GM21423 (cell line): ENCODE results near the gene NAA38.
"Not testable (repeated sequence)": the region's sequence is repeated elsewhere in the genome, so short reads cannot be mapped to it uniquely, and the experiment has no call there.

Experiments used
- ATAC-seq: cut with Tn5 transposase; IDR thresholded peaks from one replicate; pipeline ENCODE4 v1.9.1; 2021; ENCODE audit warnings: mild to moderate bottlenecking, moderate library complexity; ENCODE audit not compliant: unreplicated experiment

Gene NAA38

DNA sequence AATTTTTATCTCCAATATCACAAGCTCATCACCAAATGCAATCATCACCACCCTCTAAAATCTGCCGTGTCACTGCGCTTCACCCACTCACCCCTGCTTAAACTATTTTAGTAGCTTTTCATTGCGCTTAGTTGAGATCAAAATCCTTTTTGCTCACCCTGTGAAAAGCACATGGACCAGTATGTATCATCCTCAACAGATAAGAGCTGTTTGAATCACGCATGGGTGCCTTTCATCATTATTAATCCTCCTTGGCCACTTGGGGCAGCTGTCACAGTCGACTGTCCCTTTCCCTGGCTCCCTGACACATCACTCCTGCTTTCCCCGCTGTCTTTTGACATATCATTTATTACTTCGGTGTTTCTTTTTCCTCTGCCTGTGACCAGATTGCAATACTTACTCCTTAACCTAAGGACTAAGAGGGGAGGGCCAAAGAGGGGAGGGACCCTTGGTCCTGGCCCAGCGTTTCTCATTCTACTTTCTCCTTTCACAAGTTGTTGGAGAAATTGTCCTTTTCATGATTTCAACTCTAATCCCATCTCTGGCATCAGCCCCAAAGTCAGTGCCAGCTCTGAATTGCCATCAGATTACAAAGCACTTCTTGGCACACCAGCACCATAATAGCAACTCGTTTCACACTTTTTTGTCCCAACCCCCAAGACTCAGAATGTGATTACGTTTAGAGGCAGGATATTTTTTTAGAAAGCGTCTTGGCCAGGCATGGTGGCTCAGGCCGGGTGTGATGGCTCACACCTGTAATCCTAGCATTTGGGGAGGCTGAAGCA is 32.0 kb downstream of the NAA38 start:
- ATAC-seq: no peak

DNA sequence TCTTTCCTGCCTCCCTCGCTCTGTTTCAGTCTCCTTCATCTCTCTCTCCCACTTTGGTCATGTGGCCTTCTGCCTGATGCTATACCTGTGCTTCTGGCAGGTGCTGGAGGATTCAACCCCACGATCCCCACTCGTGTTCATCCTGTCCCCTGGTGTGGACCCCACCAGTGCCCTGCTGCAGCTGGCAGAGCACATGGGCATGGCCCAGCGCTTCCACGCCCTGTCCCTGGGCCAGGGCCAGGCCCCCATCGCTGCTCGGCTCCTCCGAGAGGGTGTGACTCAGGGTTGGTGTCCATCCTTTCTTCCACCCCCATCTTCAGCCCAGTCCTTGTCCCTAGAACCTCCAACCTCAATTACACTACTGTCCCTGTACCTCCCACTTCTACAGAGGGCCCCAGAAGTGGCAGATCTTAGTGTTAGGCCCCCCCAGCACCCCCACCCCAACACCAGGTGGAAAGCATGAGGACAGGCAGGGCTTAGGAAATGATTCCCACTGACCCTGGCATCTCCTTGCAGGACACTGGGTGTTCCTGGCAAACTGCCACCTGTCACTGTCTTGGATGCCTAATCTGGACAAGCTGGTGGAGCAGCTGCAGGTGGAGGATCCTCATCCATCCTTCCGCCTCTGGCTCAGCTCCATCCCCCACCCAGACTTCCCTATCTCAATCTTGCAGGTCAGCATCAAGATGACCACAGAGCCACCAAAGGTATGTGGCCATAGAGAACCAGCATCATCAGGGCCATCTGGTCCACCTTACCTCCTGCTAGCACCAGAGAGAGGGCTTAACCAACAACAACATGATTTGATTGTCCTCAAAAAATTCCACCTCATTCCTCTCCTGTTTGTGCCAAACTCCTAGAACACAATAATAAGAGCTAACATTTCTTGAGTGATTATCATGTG is 33.1 kb downstream of the NAA38 start:
- no peak for ATAC-seq

DNA sequence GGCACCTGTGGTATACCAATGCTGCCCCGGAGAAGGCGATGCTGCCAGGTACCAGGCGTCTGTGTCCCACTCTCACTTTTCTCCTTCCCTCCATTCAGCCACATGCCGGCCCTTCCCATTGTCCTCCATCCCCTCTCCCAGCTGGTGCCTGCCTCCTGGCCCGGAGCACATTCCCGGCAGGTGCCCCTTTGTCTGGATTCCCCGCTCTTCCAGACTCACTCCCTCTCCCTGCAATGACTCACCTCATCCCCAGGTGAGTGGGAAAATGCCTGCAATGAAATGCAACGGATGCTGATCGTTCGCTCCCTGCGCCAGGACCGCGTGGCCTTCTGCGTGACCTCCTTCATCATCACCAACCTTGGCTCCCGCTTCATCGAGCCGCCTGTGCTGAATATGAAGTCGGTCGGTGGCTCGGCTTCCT is 33.8 kb downstream of the NAA38 start:
- no peak for ATAC-seq

GRCh38 chr17:7822126-7822525 is 35.2 kb downstream of the NAA38 start:
- no peak for ATAC-seq

GRCh38 chr17:7820231-7820630 is 37.1 kb downstream of the NAA38 start:
- ATAC-seq: no peak

- no peak for ATAC-seq
These were observed 38.4 kb downstream of the NAA38 start for GRCh38 chr17:7818746-7819645.

GRCh38 chr17:7818026-7818425 is 39.3 kb downstream of the NAA38 start:
- ATAC-seq: no peak

GRCh38 chr17:7817643-7817964 is 39.8 kb downstream of the NAA38 start:
- no peak for ATAC-seq

GRCh38 chr17:7816926-7817642 is 40.3 kb downstream of the NAA38 start:
- no peak for ATAC-seq

DNA sequence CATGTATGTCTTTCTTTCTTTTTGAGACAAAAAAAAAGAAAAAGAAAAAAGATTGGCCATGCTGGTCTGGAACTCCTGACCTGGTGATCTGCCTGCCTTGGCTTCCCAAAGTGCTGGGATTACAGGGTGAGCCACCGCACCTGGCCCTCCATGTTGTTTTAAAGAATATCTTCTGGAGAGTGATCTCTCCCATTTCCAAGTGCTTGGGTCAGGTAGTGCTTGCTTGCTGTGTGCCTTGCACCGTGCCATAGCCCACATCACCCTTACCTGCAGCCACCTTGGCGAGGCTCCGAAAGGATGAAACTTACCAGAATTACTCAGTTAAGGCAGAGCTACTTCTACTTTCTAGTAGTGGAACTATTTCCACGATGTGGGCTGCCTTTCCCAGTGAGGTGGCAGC is 42.4 kb downstream of the NAA38 start:
- ATAC-seq: no peak

DNA sequence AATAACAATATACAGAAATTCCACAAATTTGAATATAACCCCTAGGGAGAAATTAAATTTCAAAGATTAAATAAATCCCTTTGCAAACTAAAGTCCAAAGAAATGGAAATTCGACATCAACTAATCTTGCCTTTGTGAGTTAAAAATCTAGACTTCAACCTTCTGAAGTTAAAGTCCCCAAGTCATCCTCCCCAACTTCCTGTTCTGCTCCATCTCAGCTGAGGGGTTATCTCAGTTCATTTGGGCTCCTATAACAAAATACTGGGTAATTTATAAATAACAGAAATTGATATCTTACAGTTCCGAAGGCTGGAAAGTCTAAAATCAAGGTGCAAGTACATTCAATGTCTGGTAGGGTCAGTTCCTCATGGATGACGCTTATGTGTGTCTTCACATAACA is 46.1 kb downstream of the NAA38 start:
- ATAC-seq: no peak

DNA sequence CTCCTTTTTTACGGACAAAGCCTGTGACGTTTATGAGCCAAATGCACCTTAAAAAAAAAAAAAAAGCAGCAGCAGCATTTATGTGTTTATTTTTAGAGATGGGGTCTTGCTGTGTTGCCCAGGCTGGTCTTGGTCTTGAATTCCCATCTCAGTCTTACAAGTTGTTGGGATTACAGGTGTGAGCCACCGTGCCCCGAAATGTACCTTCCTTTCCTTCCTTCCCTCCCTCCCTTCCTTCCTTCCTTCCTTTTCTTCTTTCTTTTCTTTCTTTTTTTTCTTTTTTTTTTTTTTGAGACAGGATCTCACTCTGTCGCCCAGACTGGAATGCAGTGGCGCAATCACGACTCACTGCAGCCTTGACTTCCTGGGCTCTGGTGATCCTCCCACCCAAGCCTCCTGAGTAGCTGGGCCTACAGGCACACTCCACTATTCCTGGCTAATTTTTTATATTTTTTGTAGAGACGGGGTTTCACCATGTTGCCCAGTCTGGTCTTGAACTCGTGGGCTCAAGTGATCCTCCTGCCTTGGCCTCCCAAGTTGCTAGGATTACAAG is 47.5 kb downstream of the NAA38 start:
- not testable (repeated sequence) for ATAC-seq

DNA sequence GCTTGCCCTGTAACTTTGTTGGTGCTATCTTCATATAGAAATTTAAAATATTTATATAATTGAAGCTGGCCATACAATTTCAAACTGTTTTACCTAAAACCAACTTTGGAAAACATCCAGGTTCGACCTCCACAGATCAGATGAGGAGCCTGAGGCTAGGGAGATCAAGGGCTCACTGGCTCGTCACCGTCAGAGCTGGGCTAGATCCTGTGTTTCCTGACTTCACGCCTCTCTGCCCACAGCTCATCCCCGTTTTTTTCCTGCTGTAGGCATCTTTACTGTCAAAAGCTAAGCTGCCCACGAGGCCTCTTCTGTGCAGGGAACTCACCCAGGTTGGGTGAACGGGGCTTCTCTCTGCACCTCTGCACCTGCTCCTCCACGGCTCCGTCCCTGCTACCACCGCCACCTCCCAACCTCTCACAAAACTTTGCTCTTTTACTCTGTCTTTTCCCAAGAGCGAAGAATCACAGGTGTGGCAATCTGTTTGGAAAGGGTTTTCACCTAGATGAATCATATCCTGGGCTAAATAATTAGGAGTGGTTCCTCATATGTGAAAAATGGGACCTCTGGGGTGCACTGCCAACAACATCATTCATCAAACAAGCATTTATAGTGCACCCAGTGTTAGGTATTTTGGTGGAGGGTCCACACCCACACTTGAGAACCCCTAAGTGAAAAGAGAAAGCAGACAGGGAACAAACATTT is 48.1 kb downstream of the NAA38 start:
- ATAC-seq: no peak

DNA sequence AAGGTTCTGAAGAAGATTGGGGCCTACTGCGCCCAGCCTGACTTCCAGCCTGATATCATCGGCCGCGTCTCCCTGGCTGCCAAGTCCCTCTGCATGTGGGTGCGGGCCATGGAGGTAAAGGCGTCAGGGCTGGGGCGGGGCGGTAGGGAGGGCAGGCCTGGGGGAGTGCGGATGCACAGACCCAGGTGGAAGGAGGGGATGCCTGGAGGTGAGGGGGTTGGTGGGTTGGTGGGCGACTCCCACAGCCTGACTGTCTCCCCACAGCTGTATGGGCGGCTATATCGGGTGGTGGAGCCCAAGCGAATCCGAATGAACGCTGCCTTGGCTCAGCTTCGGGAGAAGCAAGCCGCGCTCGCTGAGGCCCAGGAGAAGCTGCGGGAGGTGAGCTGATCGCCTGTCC is 50.2 kb downstream of the NAA38 start:
- no peak for ATAC-seq
